Measurements from ENCODE around the gene ISG20.

DNA sequence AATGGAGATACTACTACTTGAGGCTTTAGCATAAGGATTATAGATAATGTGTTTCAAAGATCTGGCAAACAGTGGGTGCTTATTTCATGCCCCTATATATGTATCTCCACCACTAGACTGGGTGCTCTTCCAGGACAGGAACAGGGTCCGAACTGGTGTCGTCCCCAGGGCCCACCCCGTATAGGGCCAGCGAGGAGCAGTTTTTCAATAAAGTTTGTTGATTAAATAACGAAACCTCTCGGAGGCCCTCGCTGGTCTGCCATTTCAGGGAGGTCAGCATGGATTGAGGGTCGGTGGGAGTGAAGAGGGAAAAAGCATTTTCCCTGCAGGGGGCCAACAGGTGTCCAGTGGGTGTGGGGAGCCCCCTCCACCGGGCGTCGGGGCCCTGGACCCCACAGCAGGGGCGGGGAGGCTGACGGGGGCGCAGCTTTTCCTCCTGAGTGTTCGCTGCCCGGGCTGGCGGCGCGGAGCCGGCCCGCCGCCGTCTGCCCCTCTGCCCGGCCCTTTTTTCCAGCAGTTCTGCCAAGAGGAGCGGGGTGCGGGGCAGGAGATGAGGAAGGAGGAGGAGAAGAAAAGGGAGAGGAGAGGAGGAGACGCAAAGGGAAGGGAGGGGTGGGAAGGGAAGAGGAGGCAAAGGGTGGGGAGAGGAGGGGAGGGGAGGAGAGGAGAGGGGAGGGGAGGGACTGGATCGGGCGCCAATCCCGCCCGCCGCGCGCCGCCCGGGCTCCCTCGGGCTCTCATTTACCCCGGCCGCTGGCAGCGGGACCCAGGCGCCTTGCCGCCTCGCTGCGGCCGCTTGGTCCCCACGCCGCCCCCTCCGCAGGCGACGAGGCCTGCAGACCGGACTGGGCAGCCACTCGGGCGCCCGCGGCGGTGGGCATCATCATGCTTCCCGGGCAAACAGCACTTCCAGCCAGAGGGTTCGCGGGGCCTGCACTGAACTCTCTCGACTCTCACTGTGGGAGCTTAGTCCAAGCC lies 66.3 kb downstream of the ISG20 start:
- TF ChIP-seq, protein P1, sequence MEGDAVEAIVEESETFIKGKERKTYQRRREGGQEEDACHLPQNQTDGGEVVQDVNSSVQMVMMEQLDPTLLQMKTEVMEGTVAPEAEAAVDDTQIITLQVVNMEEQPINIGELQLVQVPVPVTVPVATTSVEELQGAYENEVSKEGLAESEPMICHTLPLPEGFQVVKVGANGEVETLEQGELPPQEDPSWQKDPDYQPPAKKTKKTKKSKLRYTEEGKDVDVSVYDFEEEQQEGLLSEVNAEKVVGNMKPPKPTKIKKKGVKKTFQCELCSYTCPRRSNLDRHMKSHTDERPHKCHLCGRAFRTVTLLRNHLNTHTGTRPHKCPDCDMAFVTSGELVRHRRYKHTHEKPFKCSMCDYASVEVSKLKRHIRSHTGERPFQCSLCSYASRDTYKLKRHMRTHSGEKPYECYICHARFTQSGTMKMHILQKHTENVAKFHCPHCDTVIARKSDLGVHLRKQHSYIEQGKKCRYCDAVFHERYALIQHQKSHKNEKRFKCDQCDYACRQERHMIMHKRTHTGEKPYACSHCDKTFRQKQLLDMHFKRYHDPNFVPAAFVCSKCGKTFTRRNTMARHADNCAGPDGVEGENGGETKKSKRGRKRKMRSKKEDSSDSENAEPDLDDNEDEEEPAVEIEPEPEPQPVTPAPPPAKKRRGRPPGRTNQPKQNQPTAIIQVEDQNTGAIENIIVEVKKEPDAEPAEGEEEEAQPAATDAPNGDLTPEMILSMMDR (IDR thresholded peaks at IDR 0.05) = no peak
- TF ChIP-seq ZFX (IDR thresholded peaks at IDR 0.05; ENCODE audit: borderline replicate concordance) = no peak

Data from 22Rv1 (cell line).